GM06990 (cell line): ENCODE data around the gene NSUN4.
"Not testable (repeated sequence)": the region's sequence is repeated elsewhere in the genome, so short reads cannot be mapped to it uniquely, and the experiment has no call there.

ENCODE experiments used
- DNase-seq: peaks from one replicate; pipeline ENCODE4 v3.0.0-alpha.2; 2011; ENCODE audit not compliant: insufficient read length; ENCODE audit errors: extremely low read depth
- H3K27me3 ChIP-seq: replicated peaks from 2 replicates; pipeline ENCODE4 v1.6.0; 2011; ENCODE audit warnings: low read length; ENCODE audit not compliant: control insufficient read depth, insufficient read depth
- H3K36me3 ChIP-seq: 2 replicates; pipeline ENCODE4 v1.5.1; 2011; ENCODE audit warnings: low read length; ENCODE audit not compliant: control insufficient read depth, insufficient read depth
- H3K4me3 ChIP-seq: replicated peaks from 2 replicates; pipeline ENCODE4 v1.5.1; 2011; ENCODE audit warnings: low read depth, mild to moderate bottlenecking, control low read depth, low read length
- TF ChIP-seq, protein P1 (sequence below): IDR thresholded peaks from 2 replicates; pipeline ENCODE4 v1.5.1; 2011; ENCODE audit warnings: low read length, control low read depth, mild to moderate bottlenecking, inconsistent platforms; ENCODE audit not compliant: insufficient read depth, poor library complexity, severe bottlenecking

The NSUN4 gene

DNA sequence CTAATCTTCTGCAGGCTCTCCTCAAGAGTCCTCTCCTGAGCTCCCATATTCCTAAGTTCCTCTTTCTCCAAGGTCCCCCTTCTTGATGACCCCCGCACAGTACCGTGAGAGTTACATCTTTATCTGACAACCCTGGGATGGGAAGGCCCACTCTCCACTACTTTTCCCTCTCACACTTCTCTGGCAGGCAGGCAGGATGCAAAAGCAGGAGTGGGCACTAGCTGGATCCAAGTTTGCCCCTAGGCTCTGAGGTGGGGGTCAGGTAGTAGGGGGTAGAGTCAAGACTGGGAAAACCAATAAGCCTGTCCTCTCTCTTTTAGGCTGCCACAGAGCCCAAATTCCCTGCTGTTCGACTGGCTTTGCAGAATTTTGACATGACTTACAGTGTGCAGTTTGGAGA is 3.9 kb downstream of the NSUN4 start:
- peaks cover 15% of the 10 kb centered on the region for H3K36me3 ChIP-seq
- H3K27me3 ChIP-seq, result no peaks in the 10 kb centered on the region
- no peak overlapping the region for H3K4me3 ChIP-seq
- TF ChIP-seq, protein P1, sequence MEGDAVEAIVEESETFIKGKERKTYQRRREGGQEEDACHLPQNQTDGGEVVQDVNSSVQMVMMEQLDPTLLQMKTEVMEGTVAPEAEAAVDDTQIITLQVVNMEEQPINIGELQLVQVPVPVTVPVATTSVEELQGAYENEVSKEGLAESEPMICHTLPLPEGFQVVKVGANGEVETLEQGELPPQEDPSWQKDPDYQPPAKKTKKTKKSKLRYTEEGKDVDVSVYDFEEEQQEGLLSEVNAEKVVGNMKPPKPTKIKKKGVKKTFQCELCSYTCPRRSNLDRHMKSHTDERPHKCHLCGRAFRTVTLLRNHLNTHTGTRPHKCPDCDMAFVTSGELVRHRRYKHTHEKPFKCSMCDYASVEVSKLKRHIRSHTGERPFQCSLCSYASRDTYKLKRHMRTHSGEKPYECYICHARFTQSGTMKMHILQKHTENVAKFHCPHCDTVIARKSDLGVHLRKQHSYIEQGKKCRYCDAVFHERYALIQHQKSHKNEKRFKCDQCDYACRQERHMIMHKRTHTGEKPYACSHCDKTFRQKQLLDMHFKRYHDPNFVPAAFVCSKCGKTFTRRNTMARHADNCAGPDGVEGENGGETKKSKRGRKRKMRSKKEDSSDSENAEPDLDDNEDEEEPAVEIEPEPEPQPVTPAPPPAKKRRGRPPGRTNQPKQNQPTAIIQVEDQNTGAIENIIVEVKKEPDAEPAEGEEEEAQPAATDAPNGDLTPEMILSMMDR, result no peak
- DNase-seq, result no peak

DNA sequence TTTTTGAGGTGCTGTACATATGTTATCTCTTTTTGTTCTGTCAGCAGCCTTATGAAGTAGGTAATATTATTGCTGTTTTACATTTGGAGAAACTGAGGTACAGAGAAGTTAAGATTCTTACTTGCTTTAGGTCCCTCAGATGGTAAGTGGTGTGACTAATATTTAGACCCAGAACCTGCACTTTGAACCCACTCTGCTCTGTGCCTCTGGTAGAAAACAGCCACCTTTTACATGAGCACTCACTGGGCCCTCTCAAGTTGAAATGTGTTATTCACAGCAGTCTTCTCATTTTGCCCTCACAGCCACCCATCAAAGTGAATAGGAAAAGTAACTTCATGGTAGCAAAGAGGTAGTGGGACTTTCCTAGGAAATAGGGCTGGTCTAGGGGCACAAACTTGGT is 4.7 kb downstream of the NSUN4 start:
- no peaks in the 10 kb centered on the region for H3K27me3 ChIP-seq
- TF ChIP-seq, protein P1, result no peak
- no peak for DNase-seq
- H3K36me3 ChIP-seq, result peaks cover 17% of the 10 kb centered on the region
- no peak overlapping the region for H3K4me3 ChIP-seq

DNA sequence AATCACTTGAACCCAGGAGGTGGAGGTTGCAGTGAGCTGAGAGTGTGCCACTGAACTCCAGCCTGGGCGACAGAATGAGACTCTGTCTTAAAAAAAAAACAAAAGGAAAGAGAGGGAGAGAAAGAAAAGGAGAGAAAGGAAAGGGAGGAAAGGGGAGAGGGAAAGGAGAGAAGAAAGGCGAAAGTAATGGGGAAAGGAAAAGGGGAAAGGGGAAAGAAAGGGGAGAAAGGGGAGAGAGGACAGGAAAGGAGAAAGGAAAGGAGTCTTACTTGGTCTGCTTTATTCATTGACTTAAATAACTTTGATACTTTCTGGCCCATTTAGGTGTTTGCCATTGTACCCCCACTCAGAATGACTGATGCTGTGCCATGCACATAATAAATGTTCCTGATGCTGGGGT is 11.8 kb downstream of the NSUN4 start:
- TF ChIP-seq, protein P1, result no peak
- H3K36me3 ChIP-seq, result peaks cover 21% of the 10 kb centered on the region
- DNase-seq, result no peak

DNA sequence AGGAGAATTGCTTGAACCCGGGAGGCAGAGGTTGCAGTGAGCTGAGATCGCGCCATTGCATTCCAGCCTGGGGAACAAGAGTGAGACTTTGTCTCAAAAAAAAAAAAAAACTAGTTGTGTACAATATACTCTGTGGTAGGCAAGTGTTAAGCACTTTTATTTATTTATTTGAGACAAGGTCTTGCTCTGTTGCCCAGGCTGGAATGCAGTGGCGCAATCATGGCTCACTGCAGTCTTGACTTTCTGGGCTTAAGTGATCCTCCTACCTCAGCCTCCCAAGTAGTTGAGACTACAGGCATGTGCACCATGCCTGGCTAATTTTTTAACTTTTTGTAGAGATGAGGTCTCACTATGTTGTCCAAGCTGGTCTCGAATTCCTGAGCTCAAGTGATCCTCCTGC is 15.3 kb downstream of the NSUN4 start:
- not testable (repeated sequence) for H3K27me3 ChIP-seq, DNase-seq, H3K4me3 ChIP-seq
- peaks cover 18% of the 10 kb centered on the region for H3K36me3 ChIP-seq

More for the DNA sequence above, 11.8 kb downstream of the NSUN4 start:
- H3K27me3 ChIP-seq, result no peaks in the 10 kb centered on the region
- no peak overlapping the region for H3K4me3 ChIP-seq

DNA sequence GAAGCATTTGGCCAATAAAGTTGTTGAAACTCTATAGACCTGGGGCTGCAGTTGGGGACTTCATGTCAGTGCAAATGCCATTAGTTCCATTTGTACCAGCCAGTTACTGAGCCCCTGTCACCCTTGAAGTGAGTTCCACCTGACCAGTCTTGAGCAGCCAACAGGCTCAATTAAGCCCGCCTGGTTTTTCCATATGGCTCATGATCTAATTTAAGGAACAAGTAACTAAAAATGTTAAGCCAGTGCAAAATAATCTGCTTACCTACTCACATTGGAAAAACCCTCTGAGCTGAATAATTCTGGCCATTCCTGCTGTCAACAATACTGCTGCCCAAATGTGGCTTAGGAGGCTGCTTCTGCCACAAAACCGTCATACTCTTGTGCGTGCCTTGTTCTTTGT is 21.6 kb downstream of the NSUN4 start:
- no peak for DNase-seq
- TF ChIP-seq, protein P1, result no peak
- Histone ChIP-seq H3K27me3 (no peaks in the 10 kb centered on the region), H3K4me3 (no peak overlapping the region), H3K36me3 (peaks cover 17% of the 10 kb centered on the region)

DNA sequence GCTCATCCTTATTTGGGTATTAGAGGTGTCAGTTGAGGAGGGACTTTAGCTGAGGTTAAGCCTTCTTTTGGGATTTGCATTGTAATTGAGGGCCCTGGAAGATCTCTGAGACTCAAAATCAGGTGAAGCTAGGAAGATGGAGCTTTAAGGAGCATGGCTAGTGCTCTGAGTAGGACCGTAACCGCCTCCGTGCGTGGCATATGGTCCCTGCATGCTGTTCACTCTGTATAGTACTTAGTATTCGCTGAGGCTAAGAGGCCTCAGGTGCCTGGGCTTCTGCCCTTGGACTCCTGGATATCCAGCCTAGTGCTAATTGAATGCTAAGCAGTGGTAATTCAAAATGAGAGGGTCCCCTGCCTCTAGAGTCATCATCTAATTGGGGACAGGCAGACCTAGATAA is 22.5 kb downstream of the NSUN4 start:
- Histone ChIP-seq H3K27me3 (no peaks in the 10 kb centered on the region), H3K36me3 (peaks cover 17% of the 10 kb centered on the region), H3K4me3 (no peak overlapping the region)
- no peak for DNase-seq
- TF ChIP-seq, protein P1, result no peak
